Measurements from ENCODE around the gene CDC37. TPM values are rescaled to one million over a fixed set of nuclear protein-coding genes. Genes with fewer than 3 reads are reported as not detected.
A peak's percentile ranks its signal among the peaks of the same experiment; 100 is the strongest.

CDC37 gene
- total and polyA plus RNA-seq, 2 experiments from 2014 or later, result 183 to 280 TPM

DNA sequence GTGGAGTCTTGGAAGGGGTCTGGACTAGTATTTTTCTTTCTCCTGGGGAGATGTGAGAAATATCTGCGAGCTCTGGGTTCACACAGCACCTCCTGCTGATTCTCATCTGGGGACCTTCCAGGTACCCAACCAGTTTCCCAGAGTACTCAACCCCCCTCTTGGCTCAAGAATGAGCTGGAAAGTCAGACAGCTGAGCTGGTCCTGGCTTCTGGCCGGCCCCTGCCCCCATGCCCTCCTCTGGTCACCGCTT, 14.8 kb upstream of the CDC37 start (continued):
- TF ChIP-seq, protein P1, sequence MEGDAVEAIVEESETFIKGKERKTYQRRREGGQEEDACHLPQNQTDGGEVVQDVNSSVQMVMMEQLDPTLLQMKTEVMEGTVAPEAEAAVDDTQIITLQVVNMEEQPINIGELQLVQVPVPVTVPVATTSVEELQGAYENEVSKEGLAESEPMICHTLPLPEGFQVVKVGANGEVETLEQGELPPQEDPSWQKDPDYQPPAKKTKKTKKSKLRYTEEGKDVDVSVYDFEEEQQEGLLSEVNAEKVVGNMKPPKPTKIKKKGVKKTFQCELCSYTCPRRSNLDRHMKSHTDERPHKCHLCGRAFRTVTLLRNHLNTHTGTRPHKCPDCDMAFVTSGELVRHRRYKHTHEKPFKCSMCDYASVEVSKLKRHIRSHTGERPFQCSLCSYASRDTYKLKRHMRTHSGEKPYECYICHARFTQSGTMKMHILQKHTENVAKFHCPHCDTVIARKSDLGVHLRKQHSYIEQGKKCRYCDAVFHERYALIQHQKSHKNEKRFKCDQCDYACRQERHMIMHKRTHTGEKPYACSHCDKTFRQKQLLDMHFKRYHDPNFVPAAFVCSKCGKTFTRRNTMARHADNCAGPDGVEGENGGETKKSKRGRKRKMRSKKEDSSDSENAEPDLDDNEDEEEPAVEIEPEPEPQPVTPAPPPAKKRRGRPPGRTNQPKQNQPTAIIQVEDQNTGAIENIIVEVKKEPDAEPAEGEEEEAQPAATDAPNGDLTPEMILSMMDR (conservative IDR thresholded peaks at IDR 0.05; ENCODE audit: low read depth in 2 of 2), result no peak
- TF ChIP-seq, protein P2, sequence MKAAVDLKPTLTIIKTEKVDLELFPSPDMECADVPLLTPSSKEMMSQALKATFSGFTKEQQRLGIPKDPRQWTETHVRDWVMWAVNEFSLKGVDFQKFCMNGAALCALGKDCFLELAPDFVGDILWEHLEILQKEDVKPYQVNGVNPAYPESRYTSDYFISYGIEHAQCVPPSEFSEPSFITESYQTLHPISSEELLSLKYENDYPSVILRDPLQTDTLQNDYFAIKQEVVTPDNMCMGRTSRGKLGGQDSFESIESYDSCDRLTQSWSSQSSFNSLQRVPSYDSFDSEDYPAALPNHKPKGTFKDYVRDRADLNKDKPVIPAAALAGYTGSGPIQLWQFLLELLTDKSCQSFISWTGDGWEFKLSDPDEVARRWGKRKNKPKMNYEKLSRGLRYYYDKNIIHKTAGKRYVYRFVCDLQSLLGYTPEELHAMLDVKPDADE (IDR thresholded peaks at IDR 0.05), result no peak
- TF ChIP-seq NANOG (IDR thresholded peaks at IDR 0.05; ENCODE audit: borderline replicate concordance), result no peak

- H3K36me3 ChIP-seq (ENCODE audit: insufficient read depth), result no peaks in the 10 kb centered on the region
- peak overlapping the region; percentile 99 for H3K4me2 ChIP-seq
- Mint-ChIP-seq H3K27ac (no peak overlapping the region), H3K4me1 (peaks cover 21% of the 10 kb centered on the region), H3K4me3 (peak overlapping the region; percentile 70), H3K36me3 (ENCODE audit: low read depth) (no peaks in the 10 kb centered on the region), H3K9me3 (peaks cover 7% of the 10 kb centered on the region; the same call in 2 of the 3 replicates), H3K27me3 (ENCODE audit: insufficient read depth, low read depth, poor library complexity) (peaks cover 69% of the 10 kb centered on the region)
- no peak overlapping the region for H3K27ac ChIP-seq (ENCODE audit: low read depth)
- no peaks in the 10 kb centered on the region for H4K20me1 ChIP-seq (replicated peaks; ENCODE audit: insufficient read depth)
- H3K27me3 ChIP-seq (ENCODE audit: insufficient read depth), result peaks cover 87% of the 10 kb centered on the region
- DNase-seq (ENCODE audit: low spot score) (peak; percentile 86), ATAC-seq (peak; percentile 16)
- H3F3A ChIP-seq (replicated peaks; ENCODE audit: low read depth), result peaks cover 26% of the 10 kb centered on the region; the same call in 1 of the 2 replicates
- H3K4me3 ChIP-seq, result peak overlapping the region; percentile 78
- no peaks in the 10 kb centered on the region for H3K79me2 ChIP-seq (replicated peaks; ENCODE audit: insufficient read depth)
- no peaks in the 10 kb centered on the region for H3K9me2 ChIP-seq (ENCODE audit: insufficient read depth)
- TF ChIP-seq ZNF114 (CRISPR knock-in tag; IDR thresholded peaks at IDR 0.05) (no peak), REST (IDR thresholded peaks at IDR 0.05; ENCODE audit: unreplicated experiment) (no peak), ZNF331 (CRISPR knock-in tag; IDR thresholded peaks at IDR 0.05; ENCODE audit: low read depth) (no peak), POLR2AphosphoS5 (IDR thresholded peaks at IDR 0.05; ENCODE audit: low read depth) (no peak; the same call in 1 of the 2 replicates)
- TF ChIP-seq, protein P1 (conservative IDR thresholded peaks at IDR 0.05; ENCODE audit: low read depth in 2 of 2), result no peak
- H3K4me1 ChIP-seq (ENCODE audit: insufficient read depth), result peaks cover 19% of the 10 kb centered on the region
- H2AFZ ChIP-seq, result peak overlapping the region; percentile 38; the same call in 1 of the 2 replicates
These were observed 14.3 kb upstream of the CDC37 start for GRCh38 chr19:10417541-10418234.
